Activated gamma-delta T cell (primary cell): ENCODE measurements around the gene TSKU.
"Not testable (repeated sequence)": the region's sequence is repeated elsewhere in the genome, so short reads cannot be mapped to it uniquely, and the experiment has no call there.

Experiments
- DNase-seq: peaks from one replicate; lab custom pipeline; 2025; lab: John Stamatoyannopoulos, UW
- total RNA-seq, 2 donors: gene quantifications; one replicate each; lab custom pipeline; 2026; lab: John Stamatoyannopoulos, UW

Gene TSKU, protein sequence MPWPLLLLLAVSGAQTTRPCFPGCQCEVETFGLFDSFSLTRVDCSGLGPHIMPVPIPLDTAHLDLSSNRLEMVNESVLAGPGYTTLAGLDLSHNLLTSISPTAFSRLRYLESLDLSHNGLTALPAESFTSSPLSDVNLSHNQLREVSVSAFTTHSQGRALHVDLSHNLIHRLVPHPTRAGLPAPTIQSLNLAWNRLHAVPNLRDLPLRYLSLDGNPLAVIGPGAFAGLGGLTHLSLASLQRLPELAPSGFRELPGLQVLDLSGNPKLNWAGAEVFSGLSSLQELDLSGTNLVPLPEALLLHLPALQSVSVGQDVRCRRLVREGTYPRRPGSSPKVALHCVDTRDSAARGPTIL
- total RNA-seq, result 0 reads per million in 2 donors

DNA sequence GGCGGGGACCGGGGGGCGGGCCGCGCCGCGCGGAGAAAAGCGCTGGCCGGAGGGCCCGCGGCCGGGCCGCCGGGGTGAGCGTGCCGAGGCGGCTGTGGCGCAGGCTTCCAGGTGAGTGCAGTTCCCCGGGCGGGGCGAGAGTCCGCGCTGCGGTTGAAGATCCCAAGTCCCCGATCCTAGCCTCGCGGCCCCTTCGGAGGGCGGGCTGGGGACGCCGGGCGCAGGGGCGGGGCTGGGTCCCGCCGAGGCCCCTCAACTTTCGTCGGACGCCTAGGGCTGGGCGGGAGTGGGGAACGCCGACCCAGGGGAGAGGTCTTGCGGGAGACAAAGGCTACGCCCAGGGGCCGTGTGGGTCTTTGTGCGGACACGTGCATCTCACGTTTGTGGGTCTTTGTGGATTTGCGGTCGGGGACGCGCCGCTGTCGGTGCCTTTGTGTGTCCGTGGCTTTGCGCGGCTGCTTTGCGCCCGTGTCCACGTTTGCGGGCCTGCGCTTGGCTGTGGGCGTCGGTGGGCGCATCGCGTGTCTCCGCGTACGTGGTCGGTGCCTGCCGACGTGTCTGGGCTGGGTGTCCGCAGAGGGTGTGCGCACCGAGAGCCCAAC is at the start of gene TSKU:
TSS of gene TSKU (plus strand) at position 63 of the 602 bp plus-strand sequence. CDS start 12,261 bp downstream, outside the sequence.
- no peak for DNase-seq

DNA sequence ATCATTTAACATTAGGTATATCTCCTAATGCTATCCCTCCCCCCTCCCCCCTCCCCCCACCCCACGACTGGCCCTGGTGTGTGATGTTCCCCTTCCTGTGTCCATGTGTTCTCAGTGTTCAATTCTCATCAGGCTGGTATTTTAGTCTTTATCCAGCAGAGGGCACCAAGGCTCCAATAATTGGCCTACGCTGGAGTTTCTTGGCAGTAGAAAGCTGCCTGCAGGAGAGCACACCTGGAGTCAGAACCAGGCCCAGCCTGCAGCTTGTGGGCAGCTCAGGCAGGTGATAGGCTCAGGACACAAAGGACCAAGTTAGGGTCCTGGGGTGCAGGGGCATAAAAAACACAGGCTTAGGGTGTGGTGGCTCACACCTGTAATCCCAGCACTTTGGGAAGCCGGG is 49.2 kb upstream of the TSKU start:
- not testable (repeated sequence) for DNase-seq

DNA sequence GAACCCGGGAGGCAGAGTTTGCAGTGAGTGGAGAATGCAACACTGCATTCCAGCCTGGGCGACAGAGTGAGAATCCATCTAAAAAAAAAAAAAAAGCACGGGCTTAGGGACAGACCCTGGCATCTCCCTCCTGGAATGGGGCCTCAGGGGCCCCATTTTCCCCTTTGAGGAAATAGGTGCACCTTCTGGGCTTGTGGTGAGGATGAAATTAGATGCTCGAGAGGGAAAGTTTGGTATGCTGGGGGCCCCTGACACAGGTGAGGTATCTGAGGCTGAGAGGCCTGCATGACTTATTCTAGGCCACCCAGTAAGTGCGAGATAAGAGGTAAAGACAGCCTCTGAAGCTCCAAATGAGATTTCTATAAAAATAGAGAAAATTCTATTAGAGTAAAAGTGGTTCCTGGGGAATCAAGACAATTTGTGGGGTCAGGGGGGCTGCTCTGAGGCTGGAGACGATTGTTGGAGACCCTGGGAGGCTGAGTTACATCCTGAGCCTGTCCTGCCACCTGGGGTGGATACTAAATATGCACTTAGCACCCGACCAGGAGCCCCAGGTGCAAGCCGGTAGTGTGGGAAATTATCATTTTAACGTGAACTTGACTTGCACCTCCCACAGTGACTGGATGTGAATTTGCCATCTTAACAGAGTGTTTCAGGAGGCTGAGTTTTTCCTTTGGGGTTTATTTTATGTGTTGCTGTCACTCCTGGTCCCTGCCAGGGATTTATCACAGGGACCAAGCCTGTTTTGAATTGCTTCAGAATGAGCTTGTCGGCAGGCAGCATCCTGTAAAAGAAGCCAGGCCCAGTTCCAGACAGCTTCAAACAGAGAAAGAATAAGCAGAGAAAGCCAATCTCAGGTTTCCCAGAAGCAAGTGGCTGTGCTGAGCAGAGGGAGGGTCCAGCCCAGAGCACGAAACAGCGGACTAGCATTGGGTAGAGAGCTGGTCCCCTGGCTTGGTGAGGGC is 48.4 kb upstream of the TSKU start:
- DNase-seq, result no peak

DNA sequence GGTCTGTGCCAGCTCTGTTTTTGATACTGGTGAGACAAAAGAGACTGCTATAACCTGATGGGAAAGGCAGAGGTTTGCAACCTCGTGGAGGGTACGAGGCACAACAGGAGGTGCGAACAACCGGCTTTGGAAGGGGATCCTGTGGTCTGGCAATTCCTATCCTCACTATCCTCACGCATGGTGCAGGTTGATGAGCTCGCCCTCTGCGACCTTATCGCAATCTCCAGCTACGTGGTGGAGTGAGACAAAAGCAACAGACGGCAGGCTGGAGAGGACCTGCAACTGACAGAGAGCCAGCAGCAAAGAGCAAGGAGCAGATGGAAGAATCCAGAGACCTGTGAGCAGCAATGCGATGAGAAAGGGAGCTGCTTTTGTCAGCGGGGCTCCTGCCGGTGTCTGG is 47.3 kb upstream of the TSKU start:
- DNase-seq, result no peak

DNA sequence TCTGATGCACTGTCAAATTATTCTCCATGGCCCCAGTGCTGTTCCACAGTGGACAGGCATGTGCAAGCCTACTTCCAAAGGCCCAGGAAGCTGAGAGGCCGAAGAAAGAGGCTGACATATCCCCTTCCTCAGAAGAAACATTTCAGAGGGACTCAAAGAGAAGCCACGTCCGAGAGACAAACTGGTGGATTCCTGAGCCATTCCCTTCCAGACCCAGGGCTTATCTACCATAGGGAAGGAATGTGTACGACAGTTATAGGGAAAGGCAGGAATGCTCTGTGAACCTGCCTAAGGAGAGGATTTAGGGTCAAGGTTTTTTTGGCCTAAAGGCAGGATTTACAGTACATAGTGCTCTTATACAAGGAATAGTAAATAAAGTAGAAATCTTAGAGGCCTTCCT is 46.9 kb upstream of the TSKU start:
- no peak for DNase-seq

DNA sequence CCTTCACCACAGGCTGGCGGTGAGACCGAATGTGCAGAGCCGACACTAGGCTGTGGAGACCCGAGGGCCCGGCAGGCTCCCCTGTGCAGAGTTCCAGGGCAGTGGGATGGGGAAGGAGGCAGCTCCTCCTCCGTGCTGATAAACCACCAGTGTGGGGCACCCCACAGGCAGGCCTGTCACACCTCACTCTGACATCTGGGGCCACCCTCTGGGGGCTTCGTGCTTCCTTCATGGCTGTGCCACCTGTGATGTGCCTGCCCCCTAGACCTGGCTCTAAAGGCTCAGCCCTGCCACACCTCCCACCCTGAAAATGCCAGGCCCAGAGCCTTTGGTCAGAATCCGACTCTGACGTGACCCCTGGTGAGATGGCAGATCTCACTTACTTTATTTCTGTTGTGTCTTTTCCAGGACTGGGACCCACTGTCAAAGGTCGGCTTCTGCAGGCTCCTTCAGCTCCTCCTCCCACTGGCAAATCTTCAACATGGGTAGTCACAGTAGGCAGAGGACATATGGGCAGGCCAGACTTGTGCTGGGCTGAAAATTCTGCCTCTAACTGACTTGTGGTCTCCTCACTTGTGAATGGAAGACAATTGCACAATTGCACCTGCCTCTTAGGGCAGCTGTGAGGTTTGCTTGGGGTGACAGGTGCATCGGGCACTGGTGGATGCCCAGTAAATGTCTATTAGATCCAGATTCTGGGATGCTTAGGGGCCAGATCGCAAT is 46.2 kb upstream of the TSKU start:
- no peak for DNase-seq

DNA sequence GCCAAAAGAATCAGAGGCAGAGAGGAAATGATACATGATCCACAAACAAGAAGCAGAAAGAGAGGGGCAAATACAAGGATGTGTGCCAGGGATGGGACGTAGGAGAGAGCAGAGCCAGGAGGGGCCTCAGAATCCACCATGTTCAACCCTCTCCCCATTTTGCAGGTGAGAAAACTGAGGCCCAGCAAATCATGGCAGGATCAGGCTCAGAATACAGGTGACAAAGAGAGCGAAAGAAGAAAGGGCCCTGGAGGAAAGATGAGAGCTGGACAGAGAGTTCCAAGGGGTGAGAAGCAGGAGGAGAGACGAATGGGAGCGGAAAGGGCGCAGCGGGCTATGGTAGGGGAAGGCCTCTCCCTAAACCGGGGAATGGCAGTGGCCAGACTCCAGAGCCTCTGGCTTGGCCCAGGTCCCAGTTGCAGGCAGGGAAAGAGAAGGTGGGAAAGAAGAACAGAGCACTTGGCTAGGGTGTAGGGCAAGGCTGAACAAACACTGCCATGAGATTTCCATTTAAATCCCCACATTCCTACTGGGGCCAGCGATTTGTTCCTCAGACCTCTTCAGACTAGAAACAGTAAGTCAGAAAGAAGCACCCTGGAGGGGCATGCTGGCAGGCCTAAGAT is 44.4 kb upstream of the TSKU start:
- no peak for DNase-seq

DNA sequence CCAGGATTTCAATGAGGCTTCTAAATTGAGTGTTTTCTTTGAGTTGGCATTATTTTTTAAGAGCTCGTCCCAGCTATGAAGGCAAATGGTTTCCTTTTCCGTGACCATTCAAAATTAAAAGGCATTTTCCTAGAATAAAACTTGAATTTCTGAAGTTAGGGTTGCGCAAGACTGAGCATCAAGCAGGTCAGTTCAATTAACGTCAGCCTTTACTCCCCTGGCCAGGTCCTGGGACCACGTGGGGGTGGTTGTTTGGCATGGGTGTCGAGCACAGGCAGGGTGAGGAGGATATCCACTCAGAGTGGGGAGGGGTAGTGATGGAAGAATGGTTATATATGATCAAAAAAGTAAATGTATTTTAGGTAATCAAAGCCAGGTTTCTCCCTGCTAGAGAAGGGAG is 43.4 kb upstream of the TSKU start:
- DNase-seq, result no peak

DNA sequence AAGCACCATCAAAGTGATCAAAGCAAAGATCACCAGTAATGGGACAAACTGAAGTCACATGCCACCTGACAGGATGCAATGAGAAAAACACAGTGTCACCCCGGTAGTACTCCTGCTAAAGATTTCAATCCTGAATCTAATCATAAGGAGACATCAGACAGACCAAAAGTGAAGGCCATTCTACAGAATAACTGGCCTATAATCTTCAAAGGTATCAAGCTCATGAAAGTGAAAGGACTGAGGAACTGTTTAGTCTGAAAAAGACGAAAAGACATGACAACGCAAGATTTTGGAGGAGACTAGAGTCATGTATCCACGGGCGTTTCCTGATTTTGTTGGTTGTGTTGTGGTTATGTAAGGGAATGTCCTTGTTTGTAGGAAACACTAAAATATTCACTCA is 42.4 kb upstream of the TSKU start:
- no peak for DNase-seq

DNA sequence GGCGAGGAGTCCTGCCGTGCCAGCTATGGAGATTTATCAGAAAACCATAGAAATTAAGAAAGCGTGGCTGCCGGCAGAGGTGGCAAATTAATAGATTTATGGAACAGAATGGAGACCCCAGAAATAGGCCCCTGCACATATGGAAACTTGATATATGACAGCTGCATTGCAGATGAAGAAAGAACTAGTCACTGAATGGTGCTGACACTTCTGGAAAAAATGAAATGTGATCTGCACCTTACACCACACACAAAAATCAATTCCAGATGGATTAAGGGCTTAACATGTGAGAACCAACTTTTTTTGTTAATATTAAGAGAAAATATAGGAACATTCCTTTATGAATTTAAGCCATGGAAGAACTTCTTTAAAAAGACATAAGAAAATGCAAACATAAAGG is 40.3 kb upstream of the TSKU start:
- no peak for DNase-seq

DNA sequence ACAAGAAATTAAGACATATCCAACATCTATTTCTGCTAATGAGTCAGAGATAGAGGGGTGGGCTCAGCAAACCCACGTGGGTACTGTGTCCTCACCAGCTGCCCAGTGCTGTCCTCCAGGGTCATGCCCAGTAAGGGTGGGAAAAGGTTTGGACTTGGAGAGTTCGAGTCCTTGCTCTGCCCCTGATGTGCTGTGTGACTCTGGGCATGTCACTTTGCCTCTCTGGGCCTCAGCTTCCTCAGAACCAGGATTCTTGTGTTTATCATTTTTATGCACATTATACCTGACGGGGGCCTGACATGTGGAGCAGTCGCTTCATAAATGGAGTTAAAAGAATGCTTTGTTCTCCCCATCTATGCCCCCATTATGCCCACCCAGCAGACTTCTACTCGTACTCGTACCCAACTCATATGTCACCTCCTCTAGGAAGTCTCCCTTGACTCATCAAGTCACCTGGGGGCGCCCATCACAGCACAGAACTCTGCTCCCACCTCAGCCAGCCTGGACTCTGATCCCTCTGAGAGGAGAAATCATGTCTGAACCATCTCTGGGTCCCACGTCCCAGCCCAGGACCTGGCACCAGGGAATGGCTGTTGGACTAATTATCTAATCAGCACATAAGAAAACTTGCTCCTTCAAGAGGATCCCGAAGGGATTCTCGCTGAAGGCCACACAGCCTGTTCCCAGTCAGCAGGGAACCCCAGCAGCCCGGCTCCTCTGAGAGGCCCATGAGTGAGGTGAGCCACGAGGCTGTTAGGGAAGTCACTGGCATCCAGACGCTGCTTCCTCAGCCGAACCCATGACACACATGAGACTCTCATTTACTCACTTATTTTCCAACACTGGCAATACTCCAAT is 38.7 kb upstream of the TSKU start:
- no peak for DNase-seq

DNA sequence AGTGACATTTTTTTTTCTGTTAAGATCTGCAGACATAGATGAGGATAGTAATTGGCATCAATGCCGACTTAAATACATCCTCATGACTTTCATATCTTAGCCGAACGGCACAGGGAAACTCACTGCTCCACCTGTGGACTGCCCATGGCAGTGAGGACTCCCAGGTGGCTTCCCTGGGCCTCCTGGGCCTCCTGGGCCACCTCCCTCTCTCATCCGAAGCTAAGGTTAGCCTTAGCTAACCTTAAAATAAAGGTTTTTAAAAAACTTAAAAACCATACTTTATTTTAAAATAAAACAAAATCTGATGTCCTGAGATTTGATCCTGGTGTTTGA is 38.1 kb upstream of the TSKU start:
- DNase-seq, result no peak

DNA sequence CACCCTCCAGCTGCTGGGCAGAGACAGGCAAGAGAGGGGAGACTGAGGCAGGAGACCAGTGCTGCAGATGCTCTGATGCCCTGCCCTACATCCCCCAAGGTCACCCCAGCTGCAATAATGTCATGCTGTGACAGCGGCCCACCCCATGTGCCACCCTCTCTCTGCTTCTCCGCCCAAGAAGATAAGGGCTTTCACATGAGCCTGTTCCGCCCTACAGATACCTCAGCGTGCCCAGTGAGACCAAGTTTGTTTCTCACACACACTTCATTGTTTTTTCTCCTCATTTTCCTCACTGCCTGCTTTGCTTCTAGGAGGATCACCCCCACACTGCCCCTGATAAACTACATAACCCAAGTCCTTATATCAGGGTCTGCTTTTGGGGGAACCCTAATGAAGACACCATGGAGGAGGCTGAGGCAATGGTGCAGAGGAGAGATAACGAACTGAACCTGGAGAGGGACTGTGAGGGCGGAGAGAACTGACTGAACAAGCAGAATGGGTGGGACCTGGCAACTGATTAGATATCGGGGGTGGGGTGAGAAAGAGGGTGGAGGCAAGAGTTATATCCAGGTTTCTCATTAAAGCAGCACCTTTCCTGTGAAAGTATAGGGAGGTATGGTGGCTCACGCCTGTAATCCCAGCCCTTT is 37.5 kb upstream of the TSKU start:
- no peak for DNase-seq

DNA sequence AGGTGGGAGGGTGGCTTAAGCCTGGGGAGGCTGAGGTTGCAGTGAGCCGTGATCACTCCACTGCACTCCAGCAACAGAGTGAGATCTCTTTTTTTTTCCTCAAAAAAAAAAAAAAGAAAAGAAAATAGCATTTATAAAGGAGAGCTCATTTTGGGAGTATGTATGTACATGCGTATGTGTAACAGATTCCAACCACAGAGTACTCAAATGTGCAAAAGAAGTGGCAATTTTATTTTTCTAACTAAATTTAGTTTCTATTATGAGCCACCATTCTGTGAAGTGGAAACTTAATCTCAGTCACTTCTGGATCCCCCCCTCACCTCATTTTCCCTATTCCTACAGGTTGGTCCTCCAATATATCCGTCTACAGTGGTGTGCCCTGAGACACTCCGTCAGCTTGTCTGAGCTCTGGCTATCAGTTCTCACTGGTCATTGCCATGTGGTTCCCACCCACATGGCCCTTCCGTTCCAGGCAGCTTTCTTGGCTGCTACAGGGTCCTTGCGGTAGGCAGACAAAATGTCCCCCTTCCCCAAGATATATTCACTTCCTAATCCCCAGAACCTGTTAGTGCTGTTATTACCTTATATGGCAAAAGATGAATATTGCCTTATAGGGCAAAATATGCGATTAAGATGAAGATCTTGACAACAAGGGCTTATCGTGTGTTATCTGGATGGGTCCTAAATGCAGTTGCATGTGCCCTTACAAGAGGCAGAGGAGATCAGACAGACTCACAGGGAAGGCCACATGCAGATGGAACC is 35.8 kb upstream of the TSKU start:
- DNase-seq, result no peak

DNA sequence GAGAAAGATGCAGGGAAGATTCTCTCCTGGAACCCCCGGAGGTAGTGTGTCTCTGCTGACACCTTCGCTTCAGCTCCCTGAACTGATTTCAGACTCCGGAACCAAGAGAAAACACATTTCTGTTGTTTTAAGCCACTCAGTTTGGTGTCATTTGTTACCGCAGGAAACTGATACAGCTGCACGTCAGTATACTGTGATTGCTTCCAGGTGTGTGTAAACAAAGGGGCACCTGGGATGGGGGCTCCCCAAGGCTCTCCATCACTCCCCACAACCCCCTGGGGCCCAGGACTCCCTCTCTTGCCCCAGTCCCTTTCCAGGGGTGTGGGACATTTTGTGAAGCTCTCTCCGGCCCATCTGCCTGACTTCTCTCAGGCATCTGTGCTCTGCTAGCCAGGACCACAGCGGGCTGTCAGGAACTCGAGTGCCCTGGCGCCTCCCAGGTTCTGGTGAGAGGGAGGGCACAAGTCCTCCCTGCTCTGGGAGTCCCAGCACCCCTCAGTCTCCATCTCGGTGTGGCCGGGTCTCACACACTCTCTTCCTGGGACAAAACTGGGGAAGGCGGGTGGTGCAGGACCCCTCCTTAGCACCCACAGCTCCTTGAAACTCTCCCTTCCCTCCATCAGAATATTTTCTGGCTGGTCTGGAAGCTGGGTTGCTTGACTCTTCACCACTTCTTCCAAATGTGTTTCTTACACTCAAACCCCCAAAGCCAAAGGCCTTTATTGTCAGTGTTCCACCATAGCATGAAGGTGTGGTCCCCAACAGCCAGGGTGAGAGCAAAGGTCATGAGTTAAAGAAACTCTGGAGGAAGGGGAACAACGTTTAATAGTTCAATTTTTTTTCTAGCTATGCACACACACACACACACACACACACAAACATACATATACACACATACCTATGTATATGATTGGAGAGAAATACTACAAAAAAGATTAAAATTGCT is 35.0 kb upstream of the TSKU start:
- DNase-seq, result no peak

DNA sequence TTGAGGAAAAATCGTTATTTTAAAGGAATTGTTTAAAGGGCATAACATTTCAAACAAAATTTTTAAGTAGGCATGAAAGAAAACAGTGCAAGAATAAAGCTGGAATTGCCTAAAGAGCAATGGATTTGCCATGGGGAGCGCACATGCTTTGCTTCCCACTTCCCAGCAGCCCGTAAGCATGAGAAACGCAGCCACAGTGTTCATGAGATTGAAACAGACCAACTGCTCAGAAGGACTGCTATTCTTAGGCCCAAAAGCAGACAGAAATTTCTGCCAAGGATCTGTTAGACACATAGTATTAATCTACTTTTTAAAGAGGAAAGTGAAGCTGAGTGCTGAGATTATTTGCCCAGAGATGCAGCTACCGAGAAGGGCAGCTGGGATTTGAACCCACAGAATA is 34.2 kb upstream of the TSKU start:
- DNase-seq, result no peak

DNA sequence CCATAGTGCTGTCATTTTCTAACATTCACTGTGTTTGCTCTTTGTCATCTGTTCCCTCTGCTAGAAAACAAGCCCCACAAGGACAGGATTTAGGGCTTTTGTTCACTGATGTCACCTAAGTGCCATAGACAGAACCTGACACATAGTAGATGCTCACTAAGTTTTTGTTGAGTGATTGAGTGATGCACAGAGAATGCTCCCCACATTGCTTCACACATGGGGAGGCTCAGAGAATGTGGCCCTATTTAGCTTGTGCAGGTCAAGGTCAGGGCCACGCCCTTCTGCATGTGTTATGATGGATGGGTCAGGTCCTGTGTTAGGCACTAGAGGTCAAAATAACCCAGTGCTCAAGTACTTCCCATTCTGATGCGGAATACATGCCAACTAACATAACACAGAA is 33.1 kb upstream of the TSKU start:
- no peak for DNase-seq

DNA sequence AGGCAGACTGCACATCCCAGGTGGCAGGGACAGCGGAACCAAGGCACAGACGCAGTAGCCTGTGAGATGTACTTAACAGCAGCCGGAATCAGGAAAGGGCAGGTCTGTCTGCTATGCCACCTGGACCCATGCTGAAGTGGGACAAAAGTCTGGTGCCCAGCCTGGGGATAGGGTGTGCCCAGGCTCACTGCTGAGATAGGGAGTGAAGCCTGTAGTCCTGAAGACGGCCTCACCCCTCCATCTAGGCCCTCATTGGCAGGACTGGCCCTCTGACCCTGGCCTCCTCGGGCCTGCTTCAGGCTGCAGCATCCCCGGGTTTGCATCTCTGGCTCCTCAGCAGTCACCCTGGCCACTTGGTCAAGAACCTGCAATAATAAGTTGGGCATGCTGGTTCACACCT is 32.4 kb upstream of the TSKU start:
- no peak for DNase-seq
